Measurements from ENCODE around the gene EPB41L2.

Gene EPB41L2

DNA sequence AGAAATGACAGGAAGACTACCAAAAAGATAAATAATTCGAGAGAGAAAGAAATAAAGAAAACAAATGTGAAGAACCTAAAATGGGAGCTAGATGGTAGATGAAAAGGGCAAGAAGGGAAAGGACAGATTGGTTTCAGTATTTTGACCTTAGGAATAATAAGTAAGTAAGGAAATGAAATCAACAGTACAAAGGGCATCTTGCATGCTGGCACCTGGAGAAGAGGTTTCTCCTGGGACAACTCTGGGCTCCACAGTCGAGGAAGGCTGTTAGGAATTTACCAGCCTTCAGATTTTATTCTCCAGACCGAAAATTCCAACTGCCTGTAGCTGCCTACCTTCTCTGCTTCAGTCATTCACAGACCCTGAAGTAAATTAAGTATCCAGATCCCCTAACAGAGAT, 155.4 kb downstream of the EPB41L2 start:
- DNase-seq (ENCODE audit: low read depth, low spot score) = no peak
- no peak for TF ChIP-seq CTCF (IDR thresholded peaks at IDR 0.05; ENCODE audit: insufficient read depth, low read length, missing control alignments)
- no peak overlapping the region for H3K4me3 ChIP-seq (ENCODE audit: low read depth, low read length)
- ChIA-PET CTCF (interaction anchor here (0.6 kb wide), 1 partner anchor 14 kb away, joined by 3 read pairs; no protein-coding TSS in a partner anchor), POLR2A (no interaction called here)

DNA sequence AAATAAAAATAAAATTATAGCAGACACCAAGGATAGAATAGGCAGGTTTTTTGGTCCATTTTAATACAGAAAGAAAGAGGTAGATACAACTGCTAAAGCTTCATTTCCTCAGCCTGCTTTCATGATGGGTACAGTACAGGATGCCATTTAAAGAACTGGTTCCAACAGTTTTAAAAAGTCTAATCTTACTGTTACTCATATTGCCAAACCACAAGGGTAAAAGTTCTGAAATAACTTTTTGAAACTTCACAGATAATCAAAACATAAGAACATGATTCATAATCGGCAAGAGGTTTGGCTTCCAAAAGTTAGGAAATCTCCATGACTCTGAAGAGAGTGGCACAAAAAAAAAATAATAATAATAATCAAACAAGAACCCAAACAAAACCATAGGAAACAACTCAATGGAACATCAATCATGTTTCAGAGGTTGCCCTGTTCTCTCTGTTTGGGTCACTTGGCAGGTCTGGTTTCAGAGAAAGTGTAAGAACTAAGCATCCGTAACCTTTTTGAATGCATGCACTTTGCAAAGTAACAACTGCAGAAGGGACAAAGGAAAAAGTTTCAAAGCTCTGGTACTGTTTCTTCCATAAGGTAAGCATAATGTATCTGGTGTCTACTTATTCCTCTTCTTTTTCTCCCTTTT, 156.2 kb downstream of the EPB41L2 start:
- POLR2A ChIA-PET = interaction anchor here (0.9 kb wide), 1 partner anchor 22 kb away, joined by 3 read pairs; no protein-coding TSS in a partner anchor
- no peak for TF ChIP-seq CTCF (IDR thresholded peaks at IDR 0.05; ENCODE audit: insufficient read depth, low read length, missing control alignments)
- no peak overlapping the region for H3K4me3 ChIP-seq (ENCODE audit: low read depth, low read length)
- DNase-seq (ENCODE audit: low read depth, low spot score) = peak; percentile 38
- CTCF ChIA-PET = interaction anchor here (0.6 to 1.0 kb wide), 4 partner anchors 9 to 210 kb away, joined by 3 read pairs; no protein-coding TSS in a partner anchor

GRCh38 chr6:130903602-130904001, 159.4 kb downstream of the EPB41L2 start:
- ChIA-PET POLR2A (no interaction called here), CTCF (interaction anchor here (1.8 kb wide), 1 partner anchor 18 kb away, joined by 7 read pairs; no protein-coding TSS in a partner anchor)
- no peak overlapping the region for H3K4me3 ChIP-seq (ENCODE audit: low read depth, low read length)

GRCh38 chr6:130903007-130903406, 160.0 kb downstream of the EPB41L2 start:
- DNase-seq (ENCODE audit: low read depth, low spot score) = no peak
- CTCF ChIA-PET = interaction anchor here (1.8 kb wide), 1 partner anchor 17 kb away, joined by 7 read pairs; no protein-coding TSS in a partner anchor
- TF ChIP-seq CTCF (IDR thresholded peaks at IDR 0.05; ENCODE audit: insufficient read depth, low read length, missing control alignments) = no peak
- POLR2A ChIA-PET = no interaction called here
- H3K4me3 ChIP-seq (ENCODE audit: low read depth, low read length) = no peak overlapping the region

More at GRCh38 chr6:130903602-130904001, 159.4 kb downstream of the EPB41L2 start:
- TF ChIP-seq CTCF (IDR thresholded peaks at IDR 0.05; ENCODE audit: insufficient read depth, low read length, missing control alignments) = no peak
- no peak for DNase-seq (ENCODE audit: low read depth, low spot score)

DNA sequence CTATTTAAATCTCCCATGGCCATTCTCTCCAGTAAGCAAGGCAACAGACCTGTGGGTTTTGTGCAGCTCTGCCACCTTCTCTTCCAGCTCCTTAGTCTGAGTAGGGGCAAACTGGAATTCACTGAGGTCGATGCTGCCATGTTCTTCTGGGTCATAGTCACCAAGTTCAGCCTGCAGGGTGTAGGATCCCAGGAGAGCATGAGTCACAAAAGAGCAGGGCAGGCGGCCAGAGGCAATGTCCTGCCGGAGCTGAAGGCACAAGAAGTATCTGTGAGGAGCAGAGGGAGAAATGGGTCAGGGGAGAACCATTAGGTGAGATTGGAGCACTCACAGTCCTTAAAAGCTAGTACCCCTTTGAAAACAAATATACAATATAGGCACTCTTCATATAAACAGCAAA, 162.1 kb downstream of the EPB41L2 start:
- ChIA-PET CTCF (interaction anchor here (0.8 to 2.5 kb wide), 7 partner anchors 8 to 265 kb away, joined by 3 to 15 read pairs (median 4); no protein-coding TSS in a partner anchor), POLR2A (interaction anchor here (0.9 kb wide), 1 partner anchor 8 kb away, joined by 3 read pairs; no protein-coding TSS in a partner anchor)
- H3K4me3 ChIP-seq (ENCODE audit: low read depth, low read length) = no peak overlapping the region
- peak; percentile 26 for DNase-seq (ENCODE audit: low read depth, low spot score)
- no peak for TF ChIP-seq CTCF (IDR thresholded peaks at IDR 0.05; ENCODE audit: insufficient read depth, low read length, missing control alignments)

- ChIA-PET CTCF (interaction anchor here (1.4 to 3.0 kb wide), 2 partner anchors 11 to 24 kb away, joined by 4 to 13 read pairs; no protein-coding TSS in a partner anchor), POLR2A (no interaction called here)
- TF ChIP-seq CTCF (IDR thresholded peaks at IDR 0.05; ENCODE audit: insufficient read depth, low read length, missing control alignments) = no peak
- no peak for DNase-seq (ENCODE audit: low read depth, low spot score)
- no peak overlapping the region for H3K4me3 ChIP-seq (ENCODE audit: low read depth, low read length)
These were observed 166.8 kb downstream of the EPB41L2 start for GRCh38 chr6:130896249-130896648.
